Neutrophil (primary cell): ENCODE results near the gene SLC9A9.

Experiments
- H3K27ac ChIP-seq: fragments of 200-600 bp; sonication (generic); 2 replicates; pipeline ENCODE4 v1.5.1; 2016; ENCODE audit warnings: mild to moderate bottlenecking, moderate library complexity
- H3K27me3 ChIP-seq: fragments of 200-600 bp; sonication (generic); 2 replicates; pipeline ENCODE4 v1.6.0; 2016; ENCODE audit warnings: mild to moderate bottlenecking
- H3K36me3 ChIP-seq: fragments of 200-600 bp; sonication (generic); 2 replicates; pipeline ENCODE4 v1.5.1; 2017
- H3K4me1 ChIP-seq, 2 experiments: fragments of 200-600 bp in 1 of 2; sonication (generic) in 1 of 2; 1 replicate in 1 of 2; 2 replicates in 1 of 2; pipeline versions ENCODE4 v1.5.1 to v1.6.1; 2013 to 2016; ENCODE audit warnings: low read depth in 1 of 2, low read length in 1 of 2, mild to moderate bottlenecking in 1 of 2, moderate library complexity in 1 of 2; ENCODE audit not compliant: control insufficient read depth in 1 of 2, insufficient read depth in 1 of 2
- H3K4me3 ChIP-seq, 2 experiments: fragments of 200-600 bp in 1 of 2; sonication (generic) in 1 of 2; 1 replicate in 1 of 2; 2 replicates in 1 of 2; pipeline ENCODE4 v1.5.1; 2013 to 2016; ENCODE audit warnings: low read depth in 1 of 2, low read length in 1 of 2, mild to moderate bottlenecking in 1 of 2, moderate library complexity in 1 of 2
- H3K9me3 ChIP-seq: fragments of 200-600 bp; sonication (generic); 2 replicates; pipeline ENCODE4 v1.5.1; 2016
- TF ChIP-seq, protein P1 (sequence below): fragments of 200-600 bp; sonication (generic); IDR thresholded peaks from 2 replicates; pipeline ENCODE4 v1.5.1; 2016; ENCODE audit warnings: antibody characterized with exemption

SLC9A9 gene

GRCh38 chr3:143302638-143303171 is 545.6 kb downstream of the SLC9A9 start:
- TF ChIP-seq, protein P1, sequence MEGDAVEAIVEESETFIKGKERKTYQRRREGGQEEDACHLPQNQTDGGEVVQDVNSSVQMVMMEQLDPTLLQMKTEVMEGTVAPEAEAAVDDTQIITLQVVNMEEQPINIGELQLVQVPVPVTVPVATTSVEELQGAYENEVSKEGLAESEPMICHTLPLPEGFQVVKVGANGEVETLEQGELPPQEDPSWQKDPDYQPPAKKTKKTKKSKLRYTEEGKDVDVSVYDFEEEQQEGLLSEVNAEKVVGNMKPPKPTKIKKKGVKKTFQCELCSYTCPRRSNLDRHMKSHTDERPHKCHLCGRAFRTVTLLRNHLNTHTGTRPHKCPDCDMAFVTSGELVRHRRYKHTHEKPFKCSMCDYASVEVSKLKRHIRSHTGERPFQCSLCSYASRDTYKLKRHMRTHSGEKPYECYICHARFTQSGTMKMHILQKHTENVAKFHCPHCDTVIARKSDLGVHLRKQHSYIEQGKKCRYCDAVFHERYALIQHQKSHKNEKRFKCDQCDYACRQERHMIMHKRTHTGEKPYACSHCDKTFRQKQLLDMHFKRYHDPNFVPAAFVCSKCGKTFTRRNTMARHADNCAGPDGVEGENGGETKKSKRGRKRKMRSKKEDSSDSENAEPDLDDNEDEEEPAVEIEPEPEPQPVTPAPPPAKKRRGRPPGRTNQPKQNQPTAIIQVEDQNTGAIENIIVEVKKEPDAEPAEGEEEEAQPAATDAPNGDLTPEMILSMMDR: no peak
- Histone ChIP-seq H3K4me3 (no peak overlapping the region), H3K9me3 (no peaks in the 10 kb centered on the region), H3K36me3 (no peaks in the 10 kb centered on the region), H3K27ac (no peak overlapping the region), H3K27me3 (no peaks in the 10 kb centered on the region), H3K4me1 (peaks cover 7 to 13% of the 10 kb centered on the region in 2 experiments)

GRCh38 chr3:143301031-143301901 is 547.0 kb downstream of the SLC9A9 start:
- Histone ChIP-seq H3K4me1 (peaks cover 7 to 13% of the 10 kb centered on the region in 2 experiments), H3K4me3 (no peak overlapping the region), H3K9me3 (no peaks in the 10 kb centered on the region), H3K27ac (no peak overlapping the region), H3K27me3 (no peaks in the 10 kb centered on the region), H3K36me3 (no peaks in the 10 kb centered on the region)
- TF ChIP-seq, protein P1: no peak

DNA sequence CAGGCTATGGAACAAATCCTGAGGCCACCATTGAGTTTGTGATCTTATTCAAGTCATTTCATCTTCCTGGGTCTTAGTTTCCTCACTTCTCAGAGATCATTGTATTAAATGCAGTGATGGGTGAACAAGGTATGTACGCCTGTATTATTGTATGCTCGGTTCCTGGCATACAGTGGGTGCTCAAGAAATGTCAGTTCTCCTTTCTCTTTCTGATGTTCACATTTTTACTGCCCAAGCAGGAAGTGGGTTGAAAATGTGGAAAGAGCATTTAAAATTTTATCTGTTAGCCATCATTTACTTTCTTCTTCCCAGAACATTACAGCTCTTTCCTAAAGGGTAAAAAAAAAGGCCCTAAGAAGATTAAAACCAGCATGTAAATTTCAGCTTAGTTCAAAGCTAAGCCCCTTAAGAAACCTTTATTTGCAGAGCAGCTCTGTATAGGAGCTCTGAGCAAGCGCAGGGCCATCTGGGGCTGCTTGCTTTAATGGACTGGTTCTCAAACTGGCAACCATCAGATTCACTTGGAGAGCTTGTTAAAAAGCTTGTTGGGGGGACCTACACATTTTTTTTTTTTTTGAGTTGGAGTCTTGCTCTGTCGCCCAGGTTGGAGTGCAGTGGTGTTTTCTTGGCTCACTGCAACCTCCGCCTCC is 549.3 kb downstream of the SLC9A9 start:
- peak overlapping the region; percentile 56 for H3K27ac ChIP-seq

GRCh38 chr3:143298380-143298779 is 549.9 kb downstream of the SLC9A9 start:
- Histone ChIP-seq H3K27ac (peak overlapping the region; percentile 56), H3K36me3 (no peaks in the 10 kb centered on the region), H3K4me1 (peaks cover 7 to 13% of the 10 kb centered on the region in 2 experiments), H3K9me3 (no peaks in the 10 kb centered on the region), H3K4me3 (no peak overlapping the region), H3K27me3 (no peaks in the 10 kb centered on the region)
- TF ChIP-seq, protein P1: no peak

More for the DNA sequence above, 549.3 kb downstream of the SLC9A9 start:
- H3K4me1 ChIP-seq: peaks cover 7 to 13% of the 10 kb centered on the region in 2 experiments
- H3K27me3 ChIP-seq: no peaks in the 10 kb centered on the region
- no peaks in the 10 kb centered on the region for H3K9me3 ChIP-seq
- no peaks in the 10 kb centered on the region for H3K36me3 ChIP-seq
- H3K4me3 ChIP-seq: no peak overlapping the region
- TF ChIP-seq, protein P1: no peak

DNA sequence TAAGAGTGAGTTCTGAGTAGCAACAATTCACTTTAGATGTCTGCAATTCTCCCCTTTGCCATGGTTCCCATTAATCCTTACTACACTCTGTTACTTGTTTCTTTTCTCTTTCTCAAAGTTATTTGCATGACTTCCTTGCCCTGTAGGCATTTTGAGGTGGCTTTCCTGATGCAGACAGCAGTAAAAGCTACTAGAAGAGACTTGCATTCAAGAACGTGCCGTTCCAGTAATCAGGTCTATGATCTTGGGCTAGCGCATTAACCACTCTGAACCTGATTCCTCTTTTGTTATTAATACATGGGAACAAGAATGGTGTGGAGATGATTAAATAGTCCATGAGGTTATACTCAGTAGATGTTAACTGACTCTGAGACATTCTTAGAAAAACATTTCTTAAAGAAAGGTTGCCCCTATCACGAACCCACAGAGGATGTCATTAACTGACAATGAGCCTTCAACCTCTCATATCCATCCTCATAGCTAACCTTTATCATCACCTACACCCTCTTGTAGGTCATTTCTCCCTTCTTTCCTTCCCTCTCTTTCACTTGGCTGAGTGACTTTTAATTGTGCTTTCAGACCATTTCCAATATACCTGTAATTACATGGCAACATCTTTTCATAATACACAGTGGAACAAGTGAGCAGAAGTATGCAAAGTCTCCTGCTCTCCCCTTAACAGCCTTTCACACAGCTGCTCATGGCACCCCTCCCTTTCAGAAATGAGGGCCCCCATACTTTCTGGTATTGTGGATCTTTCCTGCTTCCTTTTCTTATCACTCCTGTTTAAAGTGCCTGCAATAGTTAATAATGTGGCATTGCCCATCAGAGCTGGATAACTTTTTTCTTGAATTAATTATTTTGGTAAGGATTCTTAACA is 552.8 kb downstream of the SLC9A9 start:
- TF ChIP-seq, protein P1: no peak
- Histone ChIP-seq H3K4me3 (no peak overlapping the region), H3K4me1 (peaks cover 7 to 13% of the 10 kb centered on the region in 2 experiments), H3K36me3 (no peaks in the 10 kb centered on the region), H3K27me3 (no peaks in the 10 kb centered on the region), H3K27ac (no peak overlapping the region), H3K9me3 (no peaks in the 10 kb centered on the region)
